Body of pancreas (tissue), 4 donors: ENCODE measurements around the gene PHLDB3. TPM values are rescaled to one million over a fixed set of nuclear protein-coding genes. Genes with fewer than 3 reads are reported as not detected.

Experiments used
- ATAC-seq: fragments of 150-250 bp; one replicate; pipeline ENCODE4 v1.9.1; 2016
- DNase-seq, 4 donors: peaks; one replicate each; pipeline ENCODE4 v3.0.0-alpha.2; 2019
- H3K27ac ChIP-seq, 4 donors: fragments of 200-600 bp; sonication (generic); 1 replicate in 3 of 4; 2 replicates in 1 of 4; pipeline versions ENCODE4 v1.5.1 to v1.6.1; 2016 to 2019; ENCODE audit warnings: mild to moderate bottlenecking in 1 of 4, mixed read lengths in 1 of 4, moderate library complexity in 1 of 4
- H3K27me3 ChIP-seq, 2 donors: fragments of 200-600 bp; sonication (generic); one replicate each; pipeline ENCODE4 v1.6.0; 2016; ENCODE audit warnings: mild to moderate bottlenecking in 1 of 2
- H3K36me3 ChIP-seq, 2 donors: fragments of 200-600 bp; sonication (generic); replicated peaks in 1 of 2; 2 replicates each; pipeline ENCODE4 v1.5.1; 2016; ENCODE audit warnings: low read depth in 2 of 2; ENCODE audit not compliant: insufficient read depth in 1 of 2
- H3K4me1 ChIP-seq: fragments of 200-600 bp; sonication (generic); one replicate; pipeline ENCODE4 v1.6.0; 2016
- H3K4me3 ChIP-seq, 2 donors: fragments of 200-600 bp; sonication (generic); 1 replicate in 1 of 2; 2 replicates in 1 of 2; pipeline ENCODE4 v1.5.1; 2016 to 2019
- H3K9me3 ChIP-seq, 3 donors: fragments of 200-600 bp; sonication (generic); 1 replicate in 2 of 3; 2 replicates in 1 of 3; pipeline ENCODE4 v1.5.1; 2016
- POLR2A ChIP-seq, 3 donors: fragments of 450-650 bp; IDR thresholded peaks; one replicate each; pipeline ENCODE4 v1.6.1; 2016; ENCODE audit warnings: antibody characterized with exemption in 3 of 3, mild to moderate bottlenecking in 2 of 3
- WGBS, 2 donors: methylation state at CpG; one replicate each; pipeline ENCODE4 v1.1.5; 2017; 5-methylcytosine and 5-hydroxymethylcytosine counted together
- intact Hi-C: fragments of 100-400 bp; cut with DNase I; formaldehyde crosslinking; loops from one replicate; pipeline ENCODE4 v1.15.1; 2023
- total RNA-seq, 2 donors: library from RNA; depleted of rRNA; stranded (reverse); fragments of >200 nt; gene quantifications; one replicate each; pipeline ENCODE4 v1.1.0, GENCODE V29; 2016
- TF ChIP-seq, protein P1 (sequence below), 7 experiments: fragments of 450-650 bp in 4 of 7; fragments of 200-600 bp in 3 of 7; sonication (generic) in 3 of 7; IDR thresholded peaks; one replicate each; pipeline ENCODE4 v1.5.1; 2016 to 2019; ENCODE audit warnings: antibody characterized with exemption in 7 of 7

PHLDB3 gene
- total RNA-seq, 2 donors from 2014 or later, result 14.5 to 16.9 TPM

DNA sequence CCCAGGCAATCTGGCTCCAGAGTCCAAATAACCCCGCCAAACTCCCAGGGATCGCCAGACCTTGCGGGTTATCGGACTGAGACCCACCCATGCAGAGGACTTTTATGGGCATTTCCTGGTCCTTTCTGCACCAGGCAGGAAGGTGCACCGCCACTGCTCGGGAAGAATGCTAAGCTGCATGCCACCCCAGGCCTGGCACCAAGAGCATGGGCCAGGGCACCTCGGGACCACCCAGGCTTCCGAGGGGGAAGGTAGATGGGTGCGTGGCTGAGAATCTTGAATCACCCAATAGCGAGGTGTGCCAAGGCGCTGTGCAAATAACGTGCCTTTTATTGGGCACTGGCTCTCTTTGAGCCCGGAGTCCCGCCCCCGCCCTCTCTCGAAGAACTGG is 28.0 kb upstream of the PHLDB3 start:
- Histone ChIP-seq H3K4me3 (peak overlapping the region; percentile 17 to 68), H3K36me3 (no peaks in the 10 kb centered on the region), H3K27ac (peak overlapping the region; percentile 78 to 93 (median 86)), H3K9me3 (no peaks in the 10 kb centered on the region), H3K4me1 (peaks cover 27% of the 10 kb centered on the region), H3K27me3 (no peaks in the 10 kb centered on the region)
- intact Hi-C loops, result no loop called here
- 0% methylated on average over 11 to 16 of the region's 16 CpGs for whole genome bisulfite sequencing, 2 donors
- ATAC-seq (peak; percentile 16), DNase-seq (peak in 2 of 4 donors; percentile 23 to 68)
- TF ChIP-seq, protein P1, sequence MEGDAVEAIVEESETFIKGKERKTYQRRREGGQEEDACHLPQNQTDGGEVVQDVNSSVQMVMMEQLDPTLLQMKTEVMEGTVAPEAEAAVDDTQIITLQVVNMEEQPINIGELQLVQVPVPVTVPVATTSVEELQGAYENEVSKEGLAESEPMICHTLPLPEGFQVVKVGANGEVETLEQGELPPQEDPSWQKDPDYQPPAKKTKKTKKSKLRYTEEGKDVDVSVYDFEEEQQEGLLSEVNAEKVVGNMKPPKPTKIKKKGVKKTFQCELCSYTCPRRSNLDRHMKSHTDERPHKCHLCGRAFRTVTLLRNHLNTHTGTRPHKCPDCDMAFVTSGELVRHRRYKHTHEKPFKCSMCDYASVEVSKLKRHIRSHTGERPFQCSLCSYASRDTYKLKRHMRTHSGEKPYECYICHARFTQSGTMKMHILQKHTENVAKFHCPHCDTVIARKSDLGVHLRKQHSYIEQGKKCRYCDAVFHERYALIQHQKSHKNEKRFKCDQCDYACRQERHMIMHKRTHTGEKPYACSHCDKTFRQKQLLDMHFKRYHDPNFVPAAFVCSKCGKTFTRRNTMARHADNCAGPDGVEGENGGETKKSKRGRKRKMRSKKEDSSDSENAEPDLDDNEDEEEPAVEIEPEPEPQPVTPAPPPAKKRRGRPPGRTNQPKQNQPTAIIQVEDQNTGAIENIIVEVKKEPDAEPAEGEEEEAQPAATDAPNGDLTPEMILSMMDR (IDR thresholded peaks at IDR 0.05), result no peak
- TF ChIP-seq POLR2A (IDR thresholded peaks at IDR 0.05), result no peak

DNA sequence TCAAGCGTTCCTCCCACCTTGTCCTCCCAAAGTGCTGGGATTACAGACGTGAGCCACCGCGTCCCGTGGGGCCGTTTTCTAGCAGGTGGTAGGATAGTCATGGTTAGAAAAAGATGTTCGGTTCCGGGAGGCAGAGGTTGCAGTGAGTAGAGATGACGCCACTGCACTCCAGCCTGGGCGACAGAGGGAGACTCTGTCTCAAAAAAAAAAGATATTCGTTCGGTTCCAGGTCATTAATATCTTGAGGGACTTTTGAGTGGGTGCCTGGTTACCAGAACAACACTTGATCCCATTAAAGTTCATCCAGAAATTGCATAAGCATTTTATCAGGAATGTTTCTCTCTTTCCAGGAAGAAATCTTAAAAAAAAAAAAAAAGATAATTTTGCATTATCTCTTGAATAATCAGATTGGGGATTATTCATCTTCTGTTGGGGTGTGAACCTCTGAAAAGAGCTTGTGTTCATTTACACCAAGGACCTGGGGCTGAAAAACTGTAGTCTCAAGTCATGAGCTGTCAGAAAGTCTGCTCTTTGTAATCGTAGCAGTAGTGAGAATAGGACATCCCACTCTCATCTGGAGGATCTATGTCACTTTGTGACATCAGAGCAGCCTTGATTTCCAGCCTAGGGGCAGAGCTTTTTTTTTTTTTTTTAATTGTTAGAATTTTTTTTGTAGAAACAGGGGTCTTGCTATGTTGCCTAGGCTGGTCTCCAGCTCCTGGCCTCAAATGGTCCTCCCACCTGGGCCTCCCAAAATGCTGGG is 23.5 kb upstream of the PHLDB3 start:
- Histone ChIP-seq H3K9me3 (no peaks in the 10 kb centered on the region), H3K4me1 (peaks cover 31% of the 10 kb centered on the region), H3K4me3 (no peak overlapping the region), H3K27me3 (no peaks in the 10 kb centered on the region), H3K36me3 (no peaks in the 10 kb centered on the region), H3K27ac (peak overlapping the region in 2 of 4 donors; percentile 81 to 83)
- WGBS, 2 donors, result 26 to 31% methylated on average over 13 of the region's 13 CpGs
- DNase-seq, result peak; percentile 18 to 28 (median 23)
- no peak for ATAC-seq
- TF ChIP-seq, protein P1 (IDR thresholded peaks at IDR 0.05), result no peak
- TF ChIP-seq POLR2A (IDR thresholded peaks at IDR 0.05), result no peak
- intact Hi-C loops, result no loop called here

DNA sequence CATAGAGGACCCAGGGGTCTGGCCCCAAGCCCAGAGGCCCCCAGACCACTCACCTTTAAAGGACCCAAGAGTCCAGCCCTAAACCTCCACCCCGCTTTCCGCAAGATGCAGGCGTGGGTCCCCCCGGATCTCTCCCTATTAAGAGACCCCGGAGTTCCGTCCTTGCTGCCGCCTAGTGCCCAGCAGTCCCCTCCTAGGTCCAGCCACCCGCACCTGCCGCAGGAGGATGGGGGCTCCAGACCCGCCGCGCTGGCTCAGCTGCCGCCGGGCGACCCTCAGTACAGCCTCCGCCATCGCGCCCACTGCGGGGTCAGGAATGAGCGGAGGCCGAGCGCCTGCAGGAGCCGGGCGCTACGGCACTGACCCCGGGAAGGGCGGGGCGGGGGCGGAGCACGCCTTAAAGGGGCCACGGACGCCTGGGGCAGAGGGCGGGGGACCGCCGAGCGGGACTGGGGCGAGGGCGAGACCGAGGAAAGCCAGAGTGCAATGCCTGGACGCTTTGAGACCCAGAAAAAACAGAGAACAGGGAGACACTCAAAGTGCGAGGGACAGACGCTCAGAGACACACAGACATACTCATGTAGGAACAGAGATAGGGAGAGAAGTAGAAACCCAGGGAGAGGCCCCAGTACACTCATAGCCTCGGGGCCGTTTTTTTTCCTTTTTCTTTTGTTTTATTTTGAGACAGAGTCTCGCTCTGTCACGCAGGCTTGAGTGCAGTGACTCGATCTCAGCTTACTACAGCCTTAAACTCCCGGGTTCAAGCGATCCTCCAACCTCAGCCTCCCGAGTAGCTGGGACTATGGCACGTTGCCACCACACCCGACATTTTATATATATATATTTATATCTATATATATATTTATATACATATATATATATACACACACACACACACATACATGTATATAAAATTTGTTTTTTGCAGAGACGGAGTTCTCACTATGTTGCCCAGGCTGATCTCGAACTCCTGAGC is 22.6 kb upstream of the PHLDB3 start, which contains the start of gene ETHE1:
ETHE1 (minus strand) TSS at position 318 of the 976 bp plus-strand sequence; CDS start at position 294, 24 bp downstream.
- 3 to 11% methylated on average over 21 to 54 of the region's 54 CpGs for WGBS, 2 donors
- intact Hi-C loops, result no loop called here
- peaks cover 24% of the 10 kb centered on the region for H3K4me1 ChIP-seq

More for the DNA sequence above, 22.6 kb upstream of the PHLDB3 start, which contains the start of gene ETHE1:
- ATAC-seq (peak; percentile 87), DNase-seq (peak; percentile 79 to 88 (median 83))
- Histone ChIP-seq H3K27ac (peak within 1 kb of the TSS; percentile 61 to 83 (median 72)), H3K9me3 (no peaks in the 10 kb centered on the region), H3K36me3 (no peaks in the 10 kb centered on the region), H3K4me3 (peak within 1 kb of the TSS; percentile 77 to 95), H3K27me3 (no peaks in the 10 kb centered on the region)
- TF ChIP-seq POLR2A (IDR thresholded peaks at IDR 0.05), result peak; percentile 65 to 82 (median 79)
- TF ChIP-seq, protein P1 (IDR thresholded peaks at IDR 0.05), result peak in 1 of 7 experiments; percentile 10
